ENCODE data around the gene TRIM9. TPM values are rescaled to one million over a fixed set of nuclear protein-coding genes. Genes with fewer than 3 reads are reported as not detected.

The TRIM9 gene
- total RNA-seq, 2 donors from 2014 or later: 0.44 to 1.3 TPM

- Histone ChIP-seq H3K4me1 (no peaks in the 10 kb centered on the region), H3K27me3 (no peaks in the 10 kb centered on the region), H3K9me3 (peaks cover 0 to 17% of the 10 kb centered on the region in 2 donors), H3K4me3 (no peak overlapping the region), H3K27ac (no peak overlapping the region), H3K36me3 (no peaks in the 10 kb centered on the region)
- TF ChIP-seq CTCF (IDR thresholded peaks at IDR 0.05): no peak
- no peak for DNase-seq (ENCODE audit: low spot score)
Measured at GRCh38 chr14:51067295-51067694, 27.6 kb downstream of the TRIM9 start.

DNA sequence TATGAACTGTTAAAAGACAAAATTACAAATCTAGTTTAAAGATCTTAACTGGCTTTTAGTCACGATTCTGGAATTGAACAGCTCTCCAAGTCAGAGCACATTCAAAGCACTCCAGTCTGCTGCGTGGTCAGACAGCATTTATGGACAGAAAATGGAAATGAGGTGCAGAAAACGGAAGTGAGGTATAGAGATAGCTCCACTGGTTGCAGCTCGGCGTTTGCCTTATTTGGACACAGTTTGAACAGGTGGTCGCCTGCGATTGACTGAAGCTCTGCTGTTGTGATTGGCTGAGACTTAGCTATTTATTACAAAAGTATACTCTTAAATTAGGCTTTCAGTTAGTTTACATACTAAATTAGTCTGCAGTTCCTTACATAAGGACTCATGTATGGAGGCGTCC lies 28.3 kb downstream of the TRIM9 start:
- Histone ChIP-seq H3K36me3 (no peaks in the 10 kb centered on the region), H3K27ac (no peak overlapping the region), H3K9me3 (peaks cover 0 to 19% of the 10 kb centered on the region in 2 donors), H3K4me1 (no peaks in the 10 kb centered on the region), H3K27me3 (no peaks in the 10 kb centered on the region), H3K4me3 (no peak overlapping the region)
- no peak for DNase-seq (ENCODE audit: low spot score)
- TF ChIP-seq CTCF (IDR thresholded peaks at IDR 0.05): no peak

- Histone ChIP-seq H3K4me1 (no peaks in the 10 kb centered on the region), H3K4me3 (no peak overlapping the region), H3K36me3 (no peaks in the 10 kb centered on the region), H3K9me3 (peaks cover 0 to 13% of the 10 kb centered on the region in 2 donors), H3K27ac (no peak overlapping the region), H3K27me3 (no peaks in the 10 kb centered on the region)
- TF ChIP-seq CTCF (IDR thresholded peaks at IDR 0.05): no peak
- DNase-seq (ENCODE audit: low spot score): no peak
Measured at GRCh38 chr14:51059032-51059431, 35.9 kb downstream of the TRIM9 start.

DNA sequence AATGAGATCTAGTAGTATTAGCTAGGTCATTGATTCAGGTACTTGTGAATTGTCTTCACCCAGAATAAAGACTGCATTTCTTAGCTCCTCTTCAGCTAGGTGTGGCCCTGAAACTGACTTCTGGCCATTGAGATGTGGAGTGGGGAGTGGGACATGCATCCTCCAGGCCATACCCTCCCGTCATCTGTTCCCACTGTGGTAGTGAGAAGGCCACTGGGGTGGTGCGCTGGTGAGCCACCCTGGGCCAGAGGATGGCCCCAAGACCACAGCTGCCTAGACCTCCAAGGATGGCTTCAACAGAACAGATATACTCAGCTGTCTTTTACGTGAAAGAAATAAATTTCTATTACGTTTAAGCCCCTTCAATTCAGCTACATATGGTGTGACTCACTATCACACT lies 36.5 kb downstream of the TRIM9 start:
- no peak for TF ChIP-seq CTCF (IDR thresholded peaks at IDR 0.05)
- H3K4me1 ChIP-seq: no peaks in the 10 kb centered on the region

GRCh38 chr14:51056421-51056820 lies 38.5 kb downstream of the TRIM9 start:
- TF ChIP-seq CTCF (IDR thresholded peaks at IDR 0.05): no peak
- no peak for DNase-seq (ENCODE audit: low spot score)

More for the DNA sequence above, 36.5 kb downstream of the TRIM9 start:
- no peak for DNase-seq (ENCODE audit: low spot score)
- Histone ChIP-seq H3K27me3 (no peaks in the 10 kb centered on the region), H3K36me3 (no peaks in the 10 kb centered on the region), H3K9me3 (peaks cover 0 to 13% of the 10 kb centered on the region in 2 donors), H3K27ac (no peak overlapping the region), H3K4me3 (no peak overlapping the region)

GRCh38 chr14:51053157-51053556 lies 41.7 kb downstream of the TRIM9 start:
- H3K27ac ChIP-seq: no peak overlapping the region
- no peak for DNase-seq (ENCODE audit: low spot score)
- no peaks in the 10 kb centered on the region for H3K4me1 ChIP-seq
- H3K4me3 ChIP-seq: no peak overlapping the region
- no peaks in the 10 kb centered on the region for H3K36me3 ChIP-seq
- no peaks in the 10 kb centered on the region for H3K9me3 ChIP-seq
- H3K27me3 ChIP-seq: no peaks in the 10 kb centered on the region
- TF ChIP-seq CTCF (IDR thresholded peaks at IDR 0.05): no peak

More at GRCh38 chr14:51056421-51056820, 38.5 kb downstream of the TRIM9 start:
- Histone ChIP-seq H3K4me3 (no peak overlapping the region), H3K9me3 (no peaks in the 10 kb centered on the region), H3K4me1 (no peaks in the 10 kb centered on the region), H3K27me3 (no peaks in the 10 kb centered on the region), H3K27ac (no peak overlapping the region), H3K36me3 (no peaks in the 10 kb centered on the region)

Data from right atrium auricular region (tissue), 2 donors.